Spleen (tissue), 7 donors: ENCODE results near the gene BRSK2.

Experiments
- CTCF ChIP-seq, 11 experiments: fragments of 200-600 bp in 7 of 11; fragments of 450-650 bp in 4 of 11; sonication (generic) in 4 of 11; IDR thresholded peaks in 8 of 11; conservative IDR thresholded peaks in 3 of 11; 1 replicate in 7 of 11; 2 replicates in 4 of 11; pipeline versions ENCODE4 v1.4.0 to v1.8.0; 2016 to 2021; ENCODE audit warnings: antibody characterized with exemption in 11 of 11, inconsistent platforms in 4 of 11, mild to moderate bottlenecking in 1 of 11
- POLR2A ChIP-seq, 3 donors: fragments of 450-650 bp; IDR thresholded peaks; one replicate each; pipeline ENCODE4 v1.5.1; 2017; ENCODE audit warnings: antibody characterized with exemption in 3 of 3, mild to moderate bottlenecking in 1 of 3
- donor health status: DM: no; HTN: no; CAD: no; lungs with moderate emphysema.
- donor health status: DM: no; HTN: no; CAD: no.
- donor health status: DM: no; HTN: no; CAD: no.

GRCh38 chr11:1502954-1503707 lies 113.4 kb downstream of the BRSK2 start:
- no peak for TF ChIP-seq POLR2A (IDR thresholded peaks at IDR 0.05)
- TF ChIP-seq CTCF (IDR thresholded peaks at IDR 0.05 in 8 of 11, conservative IDR thresholded peaks at IDR 0.05 in 3 of 11), result no peak
